PFSK-1 (cell line): ENCODE results near the gene RIN3.

ENCODE experiments used
- FOXP2 ChIP-seq: optimal IDR thresholded peaks from 2 replicates; pipeline ENCODE3; 2011; ENCODE audit warnings: borderline replicate concordance, control low read depth, inconsistent platforms; ENCODE audit not compliant: insufficient read depth; ENCODE audit errors: extremely low read length, extremely low read depth
- POLR2AphosphoS5 ChIP-seq: IDR thresholded peaks from 2 replicates; pipeline ENCODE4 v1.6.1; 2012; ENCODE audit warnings: low read depth, mild to moderate bottlenecking, control low read depth, low read length, moderate library complexity
- REST ChIP-seq, 2 experiments: IDR thresholded peaks; 2 replicates each; pipeline versions ENCODE4 v1.6.1 to v1.8.0; 2011 to 2012; ENCODE audit warnings: low read depth in 2 of 2, low read length in 2 of 2, control low read depth in 1 of 2, inconsistent platforms in 1 of 2, mild to moderate bottlenecking in 1 of 2, moderate library complexity in 1 of 2; ENCODE audit not compliant: insufficient read depth in 1 of 2
- SIN3A ChIP-seq: IDR thresholded peaks from 2 replicates; pipeline ENCODE4 v1.6.1; 2012; ENCODE audit warnings: mild to moderate bottlenecking, low read length, moderate library complexity, borderline replicate concordance; ENCODE audit not compliant: insufficient read depth
- TAF1 ChIP-seq: IDR thresholded peaks from 2 replicates; pipeline ENCODE4 v1.6.1; 2012; ENCODE audit warnings: low read length, control low read depth, borderline replicate concordance; ENCODE audit not compliant: insufficient read depth

RIN3 gene

DNA sequence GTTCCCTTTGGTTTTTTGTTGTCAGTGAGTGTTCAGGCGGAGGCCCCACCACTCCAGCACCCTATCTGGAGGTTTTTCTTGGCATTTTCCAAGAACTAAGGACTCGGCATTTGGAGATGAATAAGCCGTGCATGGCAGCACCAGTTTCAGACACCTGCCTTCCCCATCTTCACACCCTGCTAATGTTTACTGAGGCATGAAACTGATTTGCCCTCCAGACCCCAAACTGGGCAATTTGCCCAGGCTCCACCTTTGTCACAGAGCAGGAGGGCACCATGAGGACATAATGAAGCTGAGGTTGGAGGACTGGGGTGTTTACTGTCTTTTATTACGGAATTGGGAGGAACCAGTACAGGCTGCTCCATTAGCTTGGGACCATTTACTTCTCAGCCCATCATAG is 121.5 kb downstream of the RIN3 start:
- TF ChIP-seq FOXP2 (no peak), REST (IDR thresholded peaks at IDR 0.05; ENCODE audit: insufficient read depth in 1 of 2, low read depth in 2 of 2, low read length in 2 of 2) (no peak), SIN3A (no peak), TAF1 (no peak), POLR2AphosphoS5 (no peak)

GRCh38 chr14:92635896-92636295 is 122.3 kb downstream of the RIN3 start:
- TF ChIP-seq SIN3A (no peak), TAF1 (no peak), REST (IDR thresholded peaks at IDR 0.05; ENCODE audit: insufficient read depth in 1 of 2, low read depth in 2 of 2, low read length in 2 of 2) (no peak)

GRCh38 chr14:92637228-92637627 is 123.6 kb downstream of the RIN3 start:
- TF ChIP-seq TAF1 (no peak), POLR2AphosphoS5 (no peak), REST (IDR thresholded peaks at IDR 0.05; ENCODE audit: insufficient read depth in 1 of 2, low read depth in 2 of 2, low read length in 2 of 2) (no peak)

DNA sequence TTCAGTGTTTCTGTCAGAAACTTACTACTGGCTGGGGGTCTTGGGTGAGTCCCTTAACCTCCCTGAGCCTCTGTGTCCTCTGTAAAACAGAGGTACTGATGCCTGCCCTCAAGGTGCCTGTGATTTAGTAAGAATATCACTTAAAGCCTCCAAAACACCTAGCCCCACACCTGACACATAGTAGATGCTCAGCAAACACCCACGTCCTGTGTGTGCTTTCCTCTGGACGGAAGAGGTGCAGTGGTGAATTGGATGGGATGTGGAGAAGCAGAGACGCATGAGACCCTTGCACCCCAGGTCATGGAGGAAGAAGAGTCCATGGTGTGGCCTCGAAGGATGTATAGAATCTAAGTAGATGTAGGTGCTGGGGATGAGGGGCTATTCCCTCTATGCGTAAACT is 124.3 kb downstream of the RIN3 start:
- no peak for TF ChIP-seq FOXP2
- no peak for TF ChIP-seq POLR2AphosphoS5
- TF ChIP-seq REST (IDR thresholded peaks at IDR 0.05; ENCODE audit: insufficient read depth in 1 of 2, low read depth in 2 of 2, low read length in 2 of 2), result no peak
- TF ChIP-seq SIN3A, result no peak
- TF ChIP-seq TAF1, result no peak

GRCh38 chr14:92638266-92638665 is 124.7 kb downstream of the RIN3 start:
- TF ChIP-seq FOXP2, result no peak
